Measurements from ENCODE around the gene SEC61B.

SEC61B gene

GRCh38 chr9:99184475-99185347 is 37.4 kb upstream of the SEC61B start:
- in situ Hi-C loops (cut with HindIII; ENCODE audit: low sequenced_read_pairs), result no loop called here
- peak; percentile 96 for TF ChIP-seq CTCF (IDR thresholded peaks at IDR 0.05; ENCODE audit: low read depth, low read length)
- peak; percentile 91 for DNase-seq (ENCODE audit: low read depth, low spot score)
- no peak overlapping the region for H3K4me3 ChIP-seq (ENCODE audit: low read depth, low read length)

- in situ Hi-C loops (cut with HindIII; ENCODE audit: low sequenced_read_pairs), result no loop called here
- TF ChIP-seq CTCF (IDR thresholded peaks at IDR 0.05; ENCODE audit: low read depth, low read length), result no peak
- H3K4me3 ChIP-seq (ENCODE audit: low read depth, low read length), result no peak overlapping the region
- DNase-seq (ENCODE audit: low read depth, low spot score), result no peak
Observed at GRCh38 chr9:99185348-99185632, 36.8 kb upstream of the SEC61B start.

GRCh38 chr9:99185934-99186333 is 36.1 kb upstream of the SEC61B start:
- no peak overlapping the region for H3K4me3 ChIP-seq (ENCODE audit: low read depth, low read length)
- TF ChIP-seq CTCF (IDR thresholded peaks at IDR 0.05; ENCODE audit: low read depth, low read length), result no peak
- in situ Hi-C loops (cut with HindIII; ENCODE audit: low sequenced_read_pairs), result no loop called here
- no peak for DNase-seq (ENCODE audit: low read depth, low spot score)

- no peak overlapping the region for H3K4me3 ChIP-seq (ENCODE audit: low read depth, low read length)
- DNase-seq (ENCODE audit: low read depth, low spot score), result no peak
- in situ Hi-C loops (cut with HindIII; ENCODE audit: low sequenced_read_pairs), result no loop called here
- TF ChIP-seq CTCF (IDR thresholded peaks at IDR 0.05; ENCODE audit: low read depth, low read length), result no peak
Observed at GRCh38 chr9:99187311-99187710, 34.8 kb upstream of the SEC61B start.

- no peak for TF ChIP-seq CTCF (IDR thresholded peaks at IDR 0.05; ENCODE audit: low read depth, low read length)
- no peak for DNase-seq (ENCODE audit: low read depth, low spot score)
- in situ Hi-C loops (cut with HindIII; ENCODE audit: low sequenced_read_pairs), result no loop called here
- H3K4me3 ChIP-seq (ENCODE audit: low read depth, low read length), result no peak overlapping the region
Observed at GRCh38 chr9:99189186-99189585, 32.9 kb upstream of the SEC61B start.

- H3K4me3 ChIP-seq (ENCODE audit: low read depth, low read length), result no peak overlapping the region
- no peak for TF ChIP-seq CTCF (IDR thresholded peaks at IDR 0.05; ENCODE audit: low read depth, low read length)
- in situ Hi-C loops (cut with HindIII; ENCODE audit: low sequenced_read_pairs), result no loop called here
- DNase-seq (ENCODE audit: low read depth, low spot score), result no peak
Observed at GRCh38 chr9:99189887-99190596, 32.0 kb upstream of the SEC61B start.

Measured in astrocyte of the spinal cord (primary cell).